Measurements from ENCODE around the gene VAV3.

DNA sequence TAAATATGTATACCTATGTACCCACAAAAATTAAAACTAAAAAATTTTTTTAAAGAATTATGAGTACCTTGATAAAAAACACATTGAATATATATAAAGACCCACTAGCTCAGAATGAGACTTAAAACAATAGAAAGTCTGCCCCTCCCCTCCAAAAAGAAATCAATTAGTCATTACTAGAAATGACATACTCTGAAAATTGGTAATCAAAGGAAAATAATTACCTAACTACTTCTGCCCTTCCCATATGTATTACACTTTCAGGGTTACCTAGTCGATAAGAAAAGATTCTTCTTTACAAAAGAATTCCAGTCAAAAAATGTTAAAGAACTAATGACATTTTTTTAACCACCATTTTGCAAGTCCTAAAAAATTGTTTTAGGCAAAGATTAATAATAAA, 34.7 kb downstream of the VAV3 start:
- no peak for TF ChIP-seq CTCF (conservative IDR thresholded peaks at IDR 0.05 in 1 of 2, IDR thresholded peaks at IDR 0.05 in 1 of 2; ENCODE audit: low read depth in 1 of 2, low read length in 2 of 2)
- TF ChIP-seq EZH2 (IDR thresholded peaks at IDR 0.05; ENCODE audit: low read length, missing control alignments): no peak

Measured in fibroblast of lung (primary cell).